ENCODE data around the gene UBL5.

GRCh38 chr19:9865732-9866501 is 38.2 kb downstream of the UBL5 start:
- no peak for TF ChIP-seq CTCF (IDR thresholded peaks at IDR 0.05; ENCODE audit: low read depth, low read length, poor library complexity, severe bottlenecking)
- TF ChIP-seq EZH2phosphoT487 (IDR thresholded peaks at IDR 0.05; ENCODE audit: borderline replicate concordance, low read length): no peak

Data from DOHH2 (cell line).